GM12874 (cell line): ENCODE results near the gene COQ10A.

ENCODE experiments used
- CTCF ChIP-seq: IDR thresholded peaks from 2 replicates; pipeline ENCODE4 v1.5.1; 2011; ENCODE audit warnings: low read depth, mild to moderate bottlenecking, control low read depth, low read length, moderate library complexity; ENCODE audit not compliant: insufficient read depth

COQ10A gene

DNA sequence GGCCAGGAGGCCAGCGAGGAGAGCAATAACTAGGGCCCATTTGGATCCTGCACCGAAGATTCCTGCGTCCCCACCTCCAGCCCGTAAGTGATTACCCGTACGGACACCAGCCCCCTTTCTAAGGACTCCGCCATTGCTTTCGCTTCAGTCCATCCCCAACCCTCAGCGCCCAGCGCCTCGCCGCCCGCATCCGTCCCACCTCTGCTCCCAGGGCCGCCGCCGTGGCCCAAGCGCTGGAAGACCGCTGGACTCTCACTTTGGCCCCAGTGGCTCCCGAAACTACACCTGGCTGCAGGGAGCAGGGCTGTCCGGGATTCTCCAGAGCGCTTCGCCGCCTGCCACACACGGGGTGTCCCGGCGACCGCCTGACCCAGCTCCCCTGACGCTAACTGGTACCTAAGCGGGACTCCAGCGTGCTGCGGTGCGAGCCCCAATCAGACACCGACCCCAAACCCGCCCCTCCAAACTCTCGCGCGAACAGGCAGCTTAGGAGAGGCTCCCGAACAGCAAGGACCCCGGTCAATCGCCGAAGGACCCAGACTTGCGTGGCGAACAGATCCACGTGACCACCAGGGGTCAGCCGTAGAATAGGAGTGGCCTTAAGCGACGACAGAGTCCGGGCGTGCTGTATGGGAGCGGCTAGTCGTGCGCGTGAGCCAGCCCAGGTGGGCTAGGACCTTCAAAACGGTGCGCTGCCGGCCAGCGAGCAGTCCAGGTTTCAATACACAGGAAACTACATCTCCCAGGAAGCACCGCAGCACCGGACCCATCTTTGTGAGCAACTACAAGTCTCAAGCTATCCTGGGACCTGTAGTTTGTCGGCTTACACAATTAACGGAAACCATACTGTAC, 49.1 kb downstream of the COQ10A start, which contains the start of gene CNPY2:
CNPY2 (minus strand) TSS at position 367 of the 852 bp plus-strand sequence. CDS start 771 bp downstream, outside the sequence.
- no peak for TF ChIP-seq CTCF

- TF ChIP-seq CTCF = no peak
These were observed 50.9 kb downstream of the COQ10A start for GRCh38 chr12:56317675-56318074.
